GM12878 (cell line): ENCODE results near the gene CHD5. TPM values are rescaled to one million over a fixed set of nuclear protein-coding genes. Genes with fewer than 3 reads are reported as not detected.

Experiments
- ATAC-seq: fragments of 200-7000 bp; cut with Tn5 transposase; 3 replicates; pipeline ENCODE4 v1.9.1; 2020; ENCODE audit warnings: mild to moderate bottlenecking, moderate library complexity
- BruUV-seq: library from RNA; stranded (reverse); fragments of 400-500 nt; replicated peaks from 2 replicates; lab custom pipeline; 2021; lab: Mats Ljungman, UMichigan
- CTCF ChIA-PET: fragments of 300-600 bp; sonication (Branson Sonifier 250); formaldehyde crosslinking; extraction: SDS; loops from one replicate; lab custom pipeline; 2021; ENCODE audit warnings: inconsistent platforms; lab: Yijun Ruan, JAX
- POLR2A ChIA-PET: fragments of 350-600 bp; formaldehyde crosslinking; extraction: SDS; loops from one replicate; lab custom pipeline; 2021; ENCODE audit warnings: inconsistent platforms; lab: Charles Lee
- RAD21 ChIA-PET: fragments of 300-600 bp; sonication (Branson Sonifier 250); formaldehyde crosslinking; loops from one replicate; lab custom pipeline; 2023; ENCODE audit warnings: antibody characterized with exemption; ENCODE audit not compliant: unreplicated experiment; lab: Charles Lee
- SMC1A ChIA-PET: fragments of 300-600 bp; sonication (Branson Sonifier 250); formaldehyde crosslinking; loops from one replicate; lab custom pipeline; 2023; ENCODE audit not compliant: unreplicated experiment, uncharacterized antibody; lab: Charles Lee
- DNase-seq: peaks from one replicate; pipeline ENCODE4 v3.0.0-alpha.2; 2011; ENCODE audit warnings: low read depth, low spot score
- FAIRE-seq: peaks from 3 replicates; lab custom pipeline; 2011; peaks lifted over from hg19 to GRCh38; lab: Jason Lieb, UNC
- H2AFZ ChIP-seq: 2 replicates; pipeline ENCODE4 v1.6.0; 2011; ENCODE audit warnings: low read depth, low read length, control low read depth; ENCODE audit not compliant: control insufficient read depth
- H3K27ac ChIP-seq: 2 replicates; pipeline ENCODE4 v1.5.1; 2011; ENCODE audit warnings: control low read depth; ENCODE audit not compliant: control insufficient read depth, insufficient read depth
- H3K27me3 ChIP-seq, 2 experiments: replicated peaks in 1 of 2; 2 replicates each; pipeline versions ENCODE4 v1.6.0 to v1.6.1; 2011; ENCODE audit warnings: low read length in 1 of 2; ENCODE audit not compliant: control insufficient read depth in 2 of 2, insufficient read depth in 2 of 2
- H3K36me3 ChIP-seq, 2 experiments: 2 replicates each; pipeline ENCODE4 v1.5.1; 2011; ENCODE audit warnings: low read length in 1 of 2; ENCODE audit not compliant: control insufficient read depth in 2 of 2, insufficient read depth in 2 of 2
- H3K4me1 ChIP-seq: 2 replicates; pipeline ENCODE4 v1.6.1; 2011; ENCODE audit warnings: mild to moderate bottlenecking, low read length, moderate library complexity, mixed read lengths; ENCODE audit not compliant: control insufficient read depth, insufficient read depth
- H3K4me2 ChIP-seq: 2 replicates; pipeline ENCODE4 v1.6.0; 2011; ENCODE audit warnings: control low read depth; ENCODE audit not compliant: control insufficient read depth, insufficient read depth
- H3K4me3 ChIP-seq: fragments of 200-600 bp; sonication (generic); 2 replicates; pipeline ENCODE4 v1.5.1; 2016
- H3K79me2 ChIP-seq: 2 replicates; pipeline ENCODE4 v1.6.0; 2011; ENCODE audit warnings: low read length; ENCODE audit not compliant: control insufficient read depth, insufficient read depth
- H3K9ac ChIP-seq: 2 replicates; pipeline ENCODE4 v1.8.0; 2011; ENCODE audit warnings: low read length, control low read depth, mixed read lengths; ENCODE audit not compliant: control insufficient read depth, insufficient read depth
- H3K9me3 ChIP-seq: replicated peaks from 3 replicates; pipeline ENCODE4 v1.5.1; 2011; ENCODE audit warnings: mild to moderate bottlenecking, low read length; ENCODE audit not compliant: control insufficient read depth, insufficient read depth
- H4K20me1 ChIP-seq: 2 replicates; pipeline ENCODE4 v1.6.0; 2011; ENCODE audit not compliant: control insufficient read depth, insufficient read depth
- ETV6 ChIP-seq, 2 experiments: fragments of 450-650 bp in 1 of 2; IDR thresholded peaks in 1 of 2; conservative IDR thresholded peaks in 1 of 2; 2 replicates each; pipeline ENCODE4 v1.6.1; 2014; ENCODE audit warnings: antibody characterized with exemption in 1 of 2, borderline replicate concordance in 1 of 2, low read depth in 1 of 2, mild to moderate bottlenecking in 1 of 2, moderate library complexity in 1 of 2
- HDAC2 ChIP-seq: fragments of 200-600 bp; sonication (generic); IDR thresholded peaks from 2 replicates; pipeline ENCODE4 v1.6.1; 2017
- JUNB ChIP-seq: IDR thresholded peaks from 2 replicates; pipeline ENCODE4 v1.6.1; 2016; ENCODE audit warnings: antibody characterized with exemption, mild to moderate bottlenecking
- NFYA ChIP-seq: IDR thresholded peaks from 2 replicates; pipeline ENCODE4 v1.6.1; 2011; ENCODE audit warnings: low read depth, mild to moderate bottlenecking, low read length, improper control_type of control experiment, borderline replicate concordance
- SP1 ChIP-seq: IDR thresholded peaks from one replicate; pipeline ENCODE4 v1.6.1; 2011; ENCODE audit warnings: low read depth, low read length
- SREBF1 ChIP-seq: IDR thresholded peaks from 2 replicates; pipeline ENCODE4 v1.6.1; 2012; ENCODE audit warnings: mild to moderate bottlenecking, low read length
- SREBF2 ChIP-seq: IDR thresholded peaks from 2 replicates; pipeline ENCODE4 v1.6.1; 2012; ENCODE audit warnings: mild to moderate bottlenecking, low read length
- STAT1 ChIP-seq: fragments of 450-650 bp; conservative IDR thresholded peaks from 2 replicates; pipeline ENCODE4 v1.6.1; 2014; ENCODE audit warnings: antibody characterized with exemption, mild to moderate bottlenecking
- WRNIP1 ChIP-seq: IDR thresholded peaks from 2 replicates; pipeline ENCODE4 v1.6.1; 2011; ENCODE audit warnings: low read depth, low read length, improper control_type of control experiment, borderline replicate concordance
- ZBED1 ChIP-seq: IDR thresholded peaks from 2 replicates; pipeline ENCODE4 v1.6.1; 2016; ENCODE audit warnings: borderline replicate concordance
- ZNF622 ChIP-seq: fragments of 450-650 bp; IDR thresholded peaks from 2 replicates; pipeline ENCODE4 v1.6.1; 2017; ENCODE audit warnings: mild to moderate bottlenecking, inconsistent platforms
- WGBS: methylation state at CpG from one replicate; pipeline ENCODE4 v1.1.6; 2016; ENCODE audit warnings: low lambda C conversion rate; ENCODE audit not compliant: insufficient replicate concordance, insufficient coverage; ENCODE audit errors: missing lambda C conversion rate; 5-methylcytosine and 5-hydroxymethylcytosine counted together
- in situ Hi-C: fragments of 300-500 bp; cut with MboI; formaldehyde crosslinking; loops from 9 replicates; pipeline ENCODE4 v1.14.3; 2018; ENCODE audit warnings: mixed read lengths
- intact Hi-C: fragments of 100-400 bp; cut with micrococcal nuclease; formaldehyde crosslinking; loops from one replicate; pipeline ENCODE4 v1.14.2; 2022; ENCODE audit not compliant: unreplicated experiment
- polyA plus RNA-seq, 11 experiments: library from polyadenylated mRNA; depleted of rRNA in 4 of 11; unstranded in 6 of 11; stranded (reverse) in 5 of 11; fragments of >200 nt; fragmentation: Nextera tagmentation in 4 of 11; fragmentation: Illumina TruSeq in 1 of 11; extraction: Ambion mirVana in 4 of 11; extraction: Trizol in 1 of 11; gene quantifications; 1 replicate in 1 of 11; 2 replicates in 10 of 11; pipeline versions ENCODE4 v1.2.1 to v1.2.3, GENCODE V29; 2011 to 2016; ENCODE audit warnings: inconsistent platforms in 2 of 11, missing spikeins in 2 of 11, low read depth in 1 of 11
- total RNA-seq, 4 experiments: library from RNA; depleted of rRNA in 3 of 4; stranded (reverse); fragments of >200 nt in 3 of 4; fragmentation: Illumina TruSeq in 1 of 4; extraction: Trizol in 1 of 4; gene quantifications; 2 replicates each; pipeline versions ENCODE4 v1.2.1 to v1.2.3, GENCODE V29; 2013 to 2021
- TF ChIP-seq, protein P1 (sequence below): IDR thresholded peaks from 2 replicates; pipeline ENCODE4 v1.6.1; 2012; ENCODE audit warnings: low read length, inconsistent platforms
- TF ChIP-seq, protein P2 (sequence below): IDR thresholded peaks from 2 replicates; pipeline ENCODE4 v1.6.1; 2011; ENCODE audit warnings: mild to moderate bottlenecking, low read depth, low read length, moderate library complexity; ENCODE audit not compliant: insufficient replicate concordance

Gene CHD5
- total and polyA plus RNA-seq, 10 of the 15 experiments (the other 5 are each of a cell fraction or from before 2014, with no cell fraction given): 0.03 to 0.49 (median 0.13) TPM; not detected in 3

DNA sequence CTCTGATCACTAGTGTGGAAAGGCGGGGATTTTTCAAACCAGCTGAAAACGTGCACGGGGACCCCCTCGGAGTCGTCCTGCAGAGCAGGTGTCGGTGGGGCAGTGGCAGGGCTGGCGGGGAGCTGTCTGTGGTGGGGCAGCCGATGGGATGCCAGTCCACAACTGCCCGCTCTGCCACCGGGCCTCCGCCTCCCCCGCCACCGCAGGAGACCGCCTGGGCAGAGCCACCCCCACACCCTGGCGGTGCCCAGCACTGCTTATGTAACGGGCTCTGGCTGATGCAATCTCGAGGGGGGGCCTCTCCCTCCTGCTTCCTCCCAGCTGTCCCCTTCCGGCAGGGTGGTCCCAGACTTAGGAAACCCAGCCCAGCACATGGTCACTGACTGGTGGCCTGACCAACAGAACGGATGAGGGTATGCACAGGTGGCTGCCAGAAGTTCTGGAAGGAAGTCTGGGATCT, 9.3 kb downstream of the CHD5 start:
- RAD21 ChIA-PET: interaction anchor here (0.5 kb wide), 1 partner anchor 18 kb away, joined by 3 read pairs; no protein-coding TSS in a partner anchor
- FAIRE-seq: no peak

More for the DNA sequence above, 9.3 kb downstream of the CHD5 start:
- Histone ChIP-seq H3K4me1 (no peaks in the 10 kb centered on the region), H3K4me2 (no peak overlapping the region), H3K36me3 (no peaks in the 10 kb centered on the region), H3K27ac (no peak overlapping the region), H3K27me3 (no peaks in the 10 kb centered on the region; a peak in 2 of 4 replicates), H3K9ac (no peak overlapping the region), H3K79me2 (no peaks in the 10 kb centered on the region), H4K20me1 (no peaks in the 10 kb centered on the region), H2AFZ (no peak overlapping the region), H3K4me3 (no peak overlapping the region), H3K9me3 (no peaks in the 10 kb centered on the region; the same call in 2 of the 3 replicates)
- in situ Hi-C loops (no loop called here), intact Hi-C loops (no loop called here)
- DNase-seq: no peak
- ChIA-PET CTCF (no interaction called here), SMC1A (no interaction called here), POLR2A (no interaction called here)
- ATAC-seq: no peak
- TF ChIP-seq NFYA: no peak
- TF ChIP-seq, protein P1, sequence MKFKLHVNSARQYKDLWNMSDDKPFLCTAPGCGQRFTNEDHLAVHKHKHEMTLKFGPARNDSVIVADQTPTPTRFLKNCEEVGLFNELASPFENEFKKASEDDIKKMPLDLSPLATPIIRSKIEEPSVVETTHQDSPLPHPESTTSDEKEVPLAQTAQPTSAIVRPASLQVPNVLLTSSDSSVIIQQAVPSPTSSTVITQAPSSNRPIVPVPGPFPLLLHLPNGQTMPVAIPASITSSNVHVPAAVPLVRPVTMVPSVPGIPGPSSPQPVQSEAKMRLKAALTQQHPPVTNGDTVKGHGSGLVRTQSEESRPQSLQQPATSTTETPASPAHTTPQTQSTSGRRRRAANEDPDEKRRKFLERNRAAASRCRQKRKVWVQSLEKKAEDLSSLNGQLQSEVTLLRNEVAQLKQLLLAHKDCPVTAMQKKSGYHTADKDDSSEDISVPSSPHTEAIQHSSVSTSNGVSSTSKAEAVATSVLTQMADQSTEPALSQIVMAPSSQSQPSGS: no peak
- TF ChIP-seq SREBF1: no peak
- no peak for TF ChIP-seq ETV6 (conservative IDR thresholded peaks at IDR 0.05 in 1 of 2, IDR thresholded peaks at IDR 0.05 in 1 of 2; ENCODE audit: borderline replicate concordance in 1 of 2, low read depth in 1 of 2)
- TF ChIP-seq JUNB: no peak
- TF ChIP-seq, protein P2, sequence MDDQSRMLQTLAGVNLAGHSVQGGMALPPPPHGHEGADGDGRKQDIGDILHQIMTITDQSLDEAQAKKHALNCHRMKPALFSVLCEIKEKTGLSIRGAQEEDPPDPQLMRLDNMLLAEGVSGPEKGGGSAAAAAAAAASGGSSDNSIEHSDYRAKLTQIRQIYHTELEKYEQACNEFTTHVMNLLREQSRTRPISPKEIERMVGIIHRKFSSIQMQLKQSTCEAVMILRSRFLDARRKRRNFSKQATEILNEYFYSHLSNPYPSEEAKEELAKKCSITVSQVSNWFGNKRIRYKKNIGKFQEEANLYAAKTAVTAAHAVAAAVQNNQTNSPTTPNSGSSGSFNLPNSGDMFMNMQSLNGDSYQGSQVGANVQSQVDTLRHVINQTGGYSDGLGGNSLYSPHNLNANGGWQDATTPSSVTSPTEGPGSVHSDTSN: no peak
- TF ChIP-seq SP1: no peak
- TF ChIP-seq SREBF2: no peak
- TF ChIP-seq WRNIP1: no peak
- TF ChIP-seq ZNF622: no peak
- TF ChIP-seq HDAC2: no peak
- no peak for TF ChIP-seq STAT1
- TF ChIP-seq ZBED1: no peak
- 26% methylated on average over 19 of the region's 19 CpGs for WGBS
- BruUV-seq: no TSS peak
